Smooth muscle cell (in vitro differentiated cells): Measurements from ENCODE around the gene ABCA2. TPM values are rescaled to one million over a fixed set of nuclear protein-coding genes. Genes with fewer than 3 reads are reported as not detected.

Experiments used
- DNase-seq: peaks from one replicate; lab custom pipeline; 2025; ENCODE audit not compliant: unreplicated experiment; lab: John Stamatoyannopoulos, UW
- H2AFZ ChIP-seq: fragments of 200-600 bp; sonication (generic); 2 replicates; pipeline ENCODE4 v1.6.0; 2016; ENCODE audit warnings: antibody characterized with exemption, low read depth, mild to moderate bottlenecking
- H3F3A ChIP-seq: fragments of 200-600 bp; sonication (generic); 2 replicates; pipeline ENCODE4 v1.6.0; 2017; ENCODE audit warnings: antibody characterized with exemption, low read depth
- H3K27ac ChIP-seq: fragments of 200-600 bp; sonication (generic); 2 replicates; pipeline ENCODE4 v1.5.1; 2016; ENCODE audit warnings: low read depth, mild to moderate bottlenecking
- H3K27me3 ChIP-seq: fragments of 200-600 bp; sonication (generic); 2 replicates; pipeline ENCODE4 v1.6.1; 2016; ENCODE audit warnings: low read depth, mild to moderate bottlenecking
- H3K36me3 ChIP-seq: fragments of 200-600 bp; sonication (generic); 2 replicates; pipeline ENCODE4 v1.5.1; 2016; ENCODE audit warnings: low read depth
- H3K4me1 ChIP-seq: fragments of 200-600 bp; sonication (generic); 2 replicates; pipeline ENCODE4 v1.5.1; 2016; ENCODE audit warnings: low read depth
- H3K4me2 ChIP-seq: fragments of 200-600 bp; sonication (generic); 2 replicates; pipeline ENCODE4 v1.6.0; 2016; ENCODE audit warnings: mild to moderate bottlenecking
- H3K4me3 ChIP-seq: fragments of 200-600 bp; sonication (generic); 2 replicates; pipeline ENCODE4 v1.5.1; 2016; ENCODE audit warnings: mild to moderate bottlenecking
- H3K79me2 ChIP-seq: fragments of 200-600 bp; sonication (generic); 2 replicates; pipeline ENCODE4 v1.6.0; 2016; ENCODE audit warnings: low read depth, mild to moderate bottlenecking
- H3K9ac ChIP-seq: fragments of 200-600 bp; sonication (generic); 2 replicates; pipeline ENCODE4 v1.6.0; 2016; ENCODE audit warnings: low read depth
- H3K9me3 ChIP-seq: fragments of 200-600 bp; sonication (generic); replicated peaks from 2 replicates; pipeline ENCODE4 v1.5.1; 2016; ENCODE audit warnings: low read depth
- H4K20me1 ChIP-seq: fragments of 200-600 bp; sonication (generic); 2 replicates; pipeline ENCODE4 v1.6.0; 2016; ENCODE audit warnings: low read depth
- WGBS: methylation state at CpG from one replicate; pipeline ENCODE4 v1.1.7; 2016; ENCODE audit warnings: low lambda C conversion rate; 5-methylcytosine and 5-hydroxymethylcytosine counted together
- polyA plus RNA-seq: library from polyadenylated mRNA; unstranded; fragments of >200 nt; fragmentation: Nextera tagmentation; extraction: Ambion mirVana; gene quantifications from 2 replicates; pipeline ENCODE4 v1.2.1, GENCODE V29; 2016
- total RNA-seq: library from RNA; depleted of rRNA; stranded (reverse); fragments of >200 nt; gene quantifications from 2 replicates; pipeline ENCODE4 v1.2.3, GENCODE V29; 2014
- TF ChIP-seq, protein P1 (sequence below): fragments of 200-600 bp; sonication (generic); IDR thresholded peaks from 2 replicates; pipeline ENCODE4 v1.5.1; 2017; ENCODE audit warnings: borderline replicate concordance, mild to moderate bottlenecking, antibody characterized with exemption; ENCODE audit not compliant: insufficient read depth, poor library complexity, severe bottlenecking

ABCA2 gene
- total and polyA plus RNA-seq, 2 experiments from 2014 or later: 15.9 to 26.2 TPM

DNA sequence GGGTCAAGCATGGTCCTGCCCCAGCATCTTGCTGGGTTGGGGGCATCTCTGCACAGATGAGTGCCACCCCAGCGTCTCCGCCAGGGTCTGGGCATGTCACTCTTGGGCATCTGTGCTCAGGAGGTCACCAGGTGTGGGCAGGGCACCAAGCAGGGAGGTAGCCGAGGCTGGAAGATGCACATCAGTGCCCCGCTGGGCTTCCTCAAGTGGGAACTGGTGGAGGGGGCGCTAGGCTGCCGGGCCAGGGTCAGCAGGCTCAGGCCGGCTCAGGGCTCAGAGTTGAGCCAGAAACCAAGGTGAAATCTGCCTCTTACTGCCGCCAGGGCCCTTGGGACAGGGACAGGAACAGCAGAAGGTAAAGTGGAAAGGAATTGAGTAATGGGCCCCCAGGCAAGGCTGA is 7.9 kb upstream of the ABCA2 start:
- Histone ChIP-seq H3K4me2 (no peak overlapping the region), H3K79me2 (no peaks in the 10 kb centered on the region), H3K27me3 (no peaks in the 10 kb centered on the region), H3K36me3 (no peaks in the 10 kb centered on the region), H4K20me1 (no peaks in the 10 kb centered on the region), H3K4me1 (no peaks in the 10 kb centered on the region), H3K9ac (no peak overlapping the region), H3K9me3 (no peaks in the 10 kb centered on the region), H3K4me3 (no peak overlapping the region), H3K27ac (no peak overlapping the region), H3F3A (no peaks in the 10 kb centered on the region), H2AFZ (no peak overlapping the region)
- 81% methylated on average over 8 of the region's 8 CpGs for WGBS
- TF ChIP-seq, protein P1, sequence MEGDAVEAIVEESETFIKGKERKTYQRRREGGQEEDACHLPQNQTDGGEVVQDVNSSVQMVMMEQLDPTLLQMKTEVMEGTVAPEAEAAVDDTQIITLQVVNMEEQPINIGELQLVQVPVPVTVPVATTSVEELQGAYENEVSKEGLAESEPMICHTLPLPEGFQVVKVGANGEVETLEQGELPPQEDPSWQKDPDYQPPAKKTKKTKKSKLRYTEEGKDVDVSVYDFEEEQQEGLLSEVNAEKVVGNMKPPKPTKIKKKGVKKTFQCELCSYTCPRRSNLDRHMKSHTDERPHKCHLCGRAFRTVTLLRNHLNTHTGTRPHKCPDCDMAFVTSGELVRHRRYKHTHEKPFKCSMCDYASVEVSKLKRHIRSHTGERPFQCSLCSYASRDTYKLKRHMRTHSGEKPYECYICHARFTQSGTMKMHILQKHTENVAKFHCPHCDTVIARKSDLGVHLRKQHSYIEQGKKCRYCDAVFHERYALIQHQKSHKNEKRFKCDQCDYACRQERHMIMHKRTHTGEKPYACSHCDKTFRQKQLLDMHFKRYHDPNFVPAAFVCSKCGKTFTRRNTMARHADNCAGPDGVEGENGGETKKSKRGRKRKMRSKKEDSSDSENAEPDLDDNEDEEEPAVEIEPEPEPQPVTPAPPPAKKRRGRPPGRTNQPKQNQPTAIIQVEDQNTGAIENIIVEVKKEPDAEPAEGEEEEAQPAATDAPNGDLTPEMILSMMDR: no peak
- DNase-seq: no peak

- 40% methylated on average over 9 of the region's 9 CpGs for WGBS
- no peaks in the 10 kb centered on the region for H3K9me3 ChIP-seq
- no peak overlapping the region for H2AFZ ChIP-seq
- no peaks in the 10 kb centered on the region for H4K20me1 ChIP-seq
- no peak overlapping the region for H3K4me3 ChIP-seq
- DNase-seq: no peak
- no peaks in the 10 kb centered on the region for H3F3A ChIP-seq
- H3K9ac ChIP-seq: no peak overlapping the region
- H3K27me3 ChIP-seq: no peaks in the 10 kb centered on the region
- no peaks in the 10 kb centered on the region for H3K36me3 ChIP-seq
- H3K4me2 ChIP-seq: no peak overlapping the region
- TF ChIP-seq, protein P1: no peak
- H3K4me1 ChIP-seq: no peaks in the 10 kb centered on the region
- H3K27ac ChIP-seq: no peak overlapping the region
- H3K79me2 ChIP-seq: no peaks in the 10 kb centered on the region
These were observed 7.4 kb upstream of the ABCA2 start for GRCh38 chr9:137035507-137035834.

DNA sequence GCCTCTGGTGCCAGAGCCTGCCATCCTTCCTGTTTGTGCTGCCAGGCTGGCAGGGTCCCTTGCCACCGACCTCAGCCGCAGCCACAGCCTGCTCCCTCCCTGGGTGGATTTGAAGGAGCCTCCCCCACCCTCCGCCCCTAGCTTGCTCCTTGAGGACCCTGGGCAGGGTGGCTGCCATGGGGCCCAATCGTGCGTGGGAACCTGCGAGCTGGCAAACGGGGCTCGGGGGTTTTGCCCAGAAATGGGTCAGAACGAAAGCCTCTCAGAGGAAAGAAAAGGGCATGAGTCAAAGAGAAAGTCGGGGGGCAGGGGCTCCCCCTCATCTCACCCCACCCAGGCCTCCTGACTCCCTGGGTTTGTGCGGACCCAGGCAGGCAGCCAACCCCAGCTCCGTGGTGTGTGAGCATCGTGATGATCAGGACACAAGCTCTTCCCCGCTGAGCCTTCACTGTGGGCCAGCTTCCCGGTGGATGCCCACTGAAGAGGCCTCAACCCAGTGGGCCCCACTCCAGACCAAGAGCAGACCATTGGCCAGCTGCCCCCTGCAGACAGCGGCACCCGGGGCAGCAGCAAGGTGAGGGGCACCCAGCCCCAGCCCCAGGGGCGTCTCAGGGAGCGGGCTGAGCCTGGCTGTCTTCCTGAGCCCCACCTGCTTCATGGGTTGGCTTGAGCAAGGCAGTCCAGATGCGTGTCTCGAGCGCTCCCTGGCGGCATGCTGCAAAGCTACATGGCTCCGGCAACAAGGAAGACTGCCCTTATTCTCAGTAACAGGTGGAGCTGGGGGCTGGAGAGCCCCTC is 6.9 kb upstream of the ABCA2 start:
- Histone ChIP-seq H3K4me1 (no peaks in the 10 kb centered on the region), H3K9me3 (no peaks in the 10 kb centered on the region), H2AFZ (no peak overlapping the region), H3K4me2 (no peak overlapping the region), H3K79me2 (no peaks in the 10 kb centered on the region), H4K20me1 (no peaks in the 10 kb centered on the region), H3K27me3 (no peaks in the 10 kb centered on the region), H3F3A (no peaks in the 10 kb centered on the region), H3K9ac (no peak overlapping the region), H3K4me3 (no peak overlapping the region), H3K36me3 (no peaks in the 10 kb centered on the region), H3K27ac (no peak overlapping the region)
- TF ChIP-seq, protein P1: peak; percentile 77
- DNase-seq: peak; percentile 32
- 49% methylated on average over 24 of the region's 24 CpGs for WGBS
